GM18870 (cell line): Measurements from ENCODE around the gene PRR5.

Source experiments
- ATAC-seq: cut with Tn5 transposase; IDR thresholded peaks from one replicate; pipeline ENCODE4 v1.9.1; 2021; ENCODE audit warnings: moderate library complexity; ENCODE audit not compliant: unreplicated experiment

PRR5 gene

GRCh38 chr22:44692662-44693007 lies 9.4 kb upstream of the PRR5 start:
- no peak for ATAC-seq

GRCh38 chr22:44693145-44693544 lies 8.9 kb upstream of the PRR5 start:
- ATAC-seq: no peak

- no peak for ATAC-seq
Measured at GRCh38 chr22:44693756-44694155, 8.2 kb upstream of the PRR5 start.

GRCh38 chr22:44697423-44698141 lies 4.4 kb upstream of the PRR5 start:
- no peak for ATAC-seq

GRCh38 chr22:44698531-44699421 lies 3.2 kb upstream of the PRR5 start:
- no peak for ATAC-seq

- ATAC-seq: no peak
Measured at GRCh38 chr22:44700456-44700855, 1.5 kb upstream of the PRR5 start.

GRCh38 chr22:44701187-44701790 lies 715 bp upstream of the PRR5 start:
- no peak for ATAC-seq

GRCh38 chr22:44702479-44703198 lies 635 bp downstream of the PRR5 start:
- ATAC-seq: no peak

GRCh38 chr22:44703255-44703870 lies 1.4 kb downstream of the PRR5 start:
- ATAC-seq: no peak

GRCh38 chr22:44704159-44705021 lies 2.4 kb downstream of the PRR5 start:
- no peak for ATAC-seq

GRCh38 chr22:44705022-44705297 lies 3.0 kb downstream of the PRR5 start:
- no peak for ATAC-seq

- ATAC-seq: no peak
Measured at GRCh38 chr22:44706488-44706887, 4.5 kb downstream of the PRR5 start.

GRCh38 chr22:44707178-44707577 lies 5.2 kb downstream of the PRR5 start:
- no peak for ATAC-seq

GRCh38 chr22:44707752-44708151 lies 5.7 kb downstream of the PRR5 start:
- ATAC-seq: no peak

- ATAC-seq: no peak
Measured at GRCh38 chr22:44709881-44710392, 7.9 kb downstream of the PRR5 start.

- ATAC-seq: no peak
Measured at GRCh38 chr22:44710474-44711240, 8.7 kb downstream of the PRR5 start.

GRCh38 chr22:44711241-44711560 lies 9.2 kb downstream of the PRR5 start:
- ATAC-seq: no peak

GRCh38 chr22:44711690-44712555 lies 9.9 kb downstream of the PRR5 start:
- no peak for ATAC-seq
